SIG-M5 treated with dmso at 0.1 percent for 504 hours (cell line): ENCODE results near the gene ARMH3.

Experiments
- DNase-seq: peaks from one replicate; lab custom pipeline; 2025; ENCODE audit not compliant: unreplicated experiment; lab: John Stamatoyannopoulos, UW

Gene ARMH3

GRCh38 chr10:101867931-101868330, 188.0 kb downstream of the ARMH3 start:
- no peak for DNase-seq

- no peak for DNase-seq
These were observed 196.4 kb downstream of the ARMH3 start for GRCh38 chr10:101859530-101859929.

GRCh38 chr10:101858723-101859500, 197.1 kb downstream of the ARMH3 start:
- DNase-seq, result no peak

- DNase-seq, result no peak
These were observed 198.0 kb downstream of the ARMH3 start for GRCh38 chr10:101857802-101858476.

- no peak for DNase-seq
These were observed 199.3 kb downstream of the ARMH3 start for GRCh38 chr10:101856626-101857025.

GRCh38 chr10:101851411-101852116, 204.4 kb downstream of the ARMH3 start:
- DNase-seq, result no peak

- DNase-seq, result no peak
These were observed 205.2 kb downstream of the ARMH3 start for GRCh38 chr10:101850749-101851148.

- peak; percentile 91 for DNase-seq
These were observed 207.1 kb downstream of the ARMH3 start for GRCh38 chr10:101848894-101849351.

- DNase-seq, result peak; percentile 48
These were observed 207.6 kb downstream of the ARMH3 start for GRCh38 chr10:101848408-101848807.

GRCh38 chr10:101845893-101846292, 210.1 kb downstream of the ARMH3 start:
- DNase-seq, result no peak

- peak; percentile 65 for DNase-seq
These were observed 212.6 kb downstream of the ARMH3 start, which contains the start of gene KCNIP2 for GRCh38 chr10:101843032-101844021. Gene KCNIP2, minus strand, starts transcription at chr10:101843800. Its CDS starts 232 bp downstream, at chr10:101843568.

- no peak for DNase-seq
These were observed 214.1 kb downstream of the ARMH3 start for GRCh38 chr10:101841826-101842225.

GRCh38 chr10:101840741-101841453, 215.1 kb downstream of the ARMH3 start:
- DNase-seq, result peak; percentile 69

GRCh38 chr10:101840102-101840684, 215.8 kb downstream of the ARMH3 start:
- DNase-seq, result peak; percentile 5

- peak; percentile 3 for DNase-seq
These were observed 216.4 kb downstream of the ARMH3 start for GRCh38 chr10:101839416-101840063.

GRCh38 chr10:101839002-101839401, 217.0 kb downstream of the ARMH3 start:
- DNase-seq, result no peak

- DNase-seq, result no peak
These were observed 217.5 kb downstream of the ARMH3 start for GRCh38 chr10:101838416-101838970.

GRCh38 chr10:101837748-101838147, 218.2 kb downstream of the ARMH3 start:
- DNase-seq, result no peak

GRCh38 chr10:101835362-101835761, 220.6 kb downstream of the ARMH3 start:
- no peak for DNase-seq
